GM19035 (cell line): ENCODE data around the gene PCDHGA10.
"Not testable (repeated sequence)": the region's sequence is repeated elsewhere in the genome, so short reads cannot be mapped to it uniquely, and the experiment has no call there.

Experiments used
- ATAC-seq: cut with Tn5 transposase; IDR thresholded peaks from one replicate; pipeline ENCODE4 v1.9.1; 2021; ENCODE audit not compliant: unreplicated experiment

Gene PCDHGA10

GRCh38 chr5:141392429-141393198 is 20.2 kb upstream of the PCDHGA10 start, which contains the start of gene PCDHGA8:
Gene PCDHGA8 (plus strand): TSS chr5:141392633. CDS start chr5:141392814, 181 bp downstream.
- no peak for ATAC-seq

GRCh38 chr5:141393267-141393666 is 19.5 kb upstream of the PCDHGA10 start:
- no peak for ATAC-seq

- not testable (repeated sequence) for ATAC-seq
These were observed 18.2 kb upstream of the PCDHGA10 start for GRCh38 chr5:141394401-141395187.

- peak; percentile 97 for ATAC-seq
These were observed 14.8 kb upstream of the PCDHGA10 start, which contains the start of gene PCDHGB5 for GRCh38 chr5:141397756-141398551. Gene PCDHGB5 (plus strand): TSS chr5:141397947. CDS start chr5:141398128, 181 bp downstream.

- no peak for ATAC-seq
These were observed 14.2 kb upstream of the PCDHGA10 start for GRCh38 chr5:141398608-141399007.

GRCh38 chr5:141399555-141400258 is 13.1 kb upstream of the PCDHGA10 start:
- ATAC-seq = no peak

- no peak for ATAC-seq
These were observed 10.1 kb upstream of the PCDHGA10 start, which contains the start of gene PCDHGA9 for GRCh38 chr5:141402553-141403243. Gene PCDHGA9 (plus strand): TSS chr5:141402778. CDS start chr5:141402953, 175 bp downstream.

- no peak for ATAC-seq
These were observed 9.4 kb upstream of the PCDHGA10 start for GRCh38 chr5:141403387-141403786.

GRCh38 chr5:141407790-141408505 is 4.8 kb upstream of the PCDHGA10 start, which contains the start of gene PCDHGB6:
Gene PCDHGB6 (plus strand): TSS chr5:141408021. CDS start chr5:141408203, 182 bp downstream.
- ATAC-seq = not testable (repeated sequence)

GRCh38 chr5:141409598-141410306 is 3.0 kb upstream of the PCDHGA10 start:
- no peak for ATAC-seq

GRCh38 chr5:141411575-141411974 is 1.2 kb upstream of the PCDHGA10 start:
- no peak for ATAC-seq

GRCh38 chr5:141413540-141414069 is 818 bp downstream of the PCDHGA10 start:
- ATAC-seq = no peak

GRCh38 chr5:141414548-141415274 is 1.9 kb downstream of the PCDHGA10 start:
- not testable (repeated sequence) for ATAC-seq

GRCh38 chr5:141415275-141415618 is 2.5 kb downstream of the PCDHGA10 start:
- ATAC-seq = not testable (repeated sequence)

- not testable (repeated sequence) for ATAC-seq
These were observed 4.8 kb downstream of the PCDHGA10 start, which contains the start of gene PCDHGB7 for GRCh38 chr5:141417494-141418172. Gene PCDHGB7 (plus strand): TSS chr5:141417677. CDS start chr5:141417860, 183 bp downstream.

GRCh38 chr5:141419074-141419880 is 6.5 kb downstream of the PCDHGA10 start:
- ATAC-seq = no peak
